Astrocyte (in vitro differentiated cells and primary cell): ENCODE data around the gene PNMA1. TPM values are rescaled to one million over a fixed set of nuclear protein-coding genes. Genes with fewer than 3 reads are reported as not detected.
A peak's percentile ranks its signal among the peaks of the same experiment; 100 is the strongest.

ENCODE experiments used
- DNase-seq: peaks from one replicate; pipeline ENCODE4 v3.0.0-alpha.2; 2010; ENCODE audit warnings: low read depth
- FAIRE-seq: peaks from 2 replicates; lab custom pipeline; 2011; peaks lifted over from hg19 to GRCh38; lab: Jason Lieb, UNC
- H2AFZ ChIP-seq: 2 replicates; pipeline ENCODE4 v1.6.0; 2012; ENCODE audit warnings: low read depth, low read length, inconsistent platforms
- H3K27ac ChIP-seq: 2 replicates; pipeline ENCODE4 v1.5.1; 2011; ENCODE audit warnings: low read depth, low read length, inconsistent platforms
- H3K27me3 ChIP-seq: 2 replicates; pipeline ENCODE4 v1.6.0; 2011; ENCODE audit warnings: low read length, inconsistent platforms; ENCODE audit not compliant: insufficient read depth
- H3K36me3 ChIP-seq: 2 replicates; pipeline ENCODE4 v1.5.1; 2011; ENCODE audit warnings: low read length, inconsistent platforms; ENCODE audit not compliant: insufficient read depth
- H3K4me1 ChIP-seq: 2 replicates; pipeline ENCODE4 v1.5.1; 2011; ENCODE audit warnings: low read length, inconsistent platforms; ENCODE audit not compliant: insufficient read depth
- H3K4me2 ChIP-seq: 2 replicates; pipeline ENCODE4 v1.6.0; 2012; ENCODE audit warnings: low read length, inconsistent platforms
- H3K4me3 ChIP-seq: 2 replicates; pipeline ENCODE4 v1.5.1; 2011; ENCODE audit warnings: low read depth, mild to moderate bottlenecking, low read length, inconsistent platforms; ENCODE audit not compliant: insufficient read depth
- H3K79me2 ChIP-seq: 2 replicates; pipeline ENCODE4 v1.6.0; 2012; ENCODE audit warnings: mild to moderate bottlenecking, low read length, inconsistent platforms; ENCODE audit not compliant: insufficient read depth
- H3K9ac ChIP-seq: 2 replicates; pipeline ENCODE4 v1.6.0; 2012; ENCODE audit warnings: mild to moderate bottlenecking, low read length, inconsistent platforms
- H3K9me3 ChIP-seq: 2 replicates; pipeline ENCODE4 v1.5.1; 2012; ENCODE audit warnings: low read depth, mild to moderate bottlenecking, low read length, inconsistent platforms; ENCODE audit not compliant: insufficient read depth
- H4K20me1 ChIP-seq: 2 replicates; pipeline ENCODE4 v1.6.0; 2012; ENCODE audit warnings: low read length, inconsistent platforms; ENCODE audit not compliant: insufficient read depth
- H3K27ac Mint-ChIP-seq: one replicate; pipeline ENCODE4 v1.8.0; 2021; ENCODE audit warnings: mild to moderate bottlenecking, mixed read lengths; ENCODE audit not compliant: unreplicated experiment
- H3K27me3 Mint-ChIP-seq: one replicate; pipeline ENCODE4 v1.8.0; 2021; ENCODE audit warnings: low read depth, mixed read lengths; ENCODE audit not compliant: unreplicated experiment
- H3K36me3 Mint-ChIP-seq: one replicate; pipeline ENCODE4 v1.8.0; 2021; ENCODE audit warnings: low read depth, mixed read lengths; ENCODE audit not compliant: unreplicated experiment
- H3K4me1 Mint-ChIP-seq: one replicate; pipeline ENCODE4 v1.8.0; 2021; ENCODE audit warnings: low read depth, mixed read lengths; ENCODE audit not compliant: unreplicated experiment
- H3K4me3 Mint-ChIP-seq: one replicate; pipeline ENCODE4 v1.8.0; 2021; ENCODE audit warnings: mild to moderate bottlenecking, moderate library complexity, mixed read lengths; ENCODE audit not compliant: unreplicated experiment
- H3K9me3 Mint-ChIP-seq: one replicate; pipeline ENCODE4 v1.8.0; 2021; ENCODE audit warnings: mild to moderate bottlenecking, mixed read lengths; ENCODE audit not compliant: unreplicated experiment
- CTCF ChIP-seq: IDR thresholded peaks from 2 replicates; pipeline ENCODE4 v1.5.1; 2011; ENCODE audit warnings: low read depth, mild to moderate bottlenecking, inconsistent platforms, low read length, moderate library complexity; ENCODE audit not compliant: insufficient read depth
- EZH2 ChIP-seq: IDR thresholded peaks from 2 replicates; pipeline ENCODE4 v1.6.1; 2012; ENCODE audit warnings: mild to moderate bottlenecking, low read length, inconsistent platforms; ENCODE audit not compliant: insufficient read depth
- total RNA-seq: library from RNA; stranded (reverse); gene quantifications from 2 replicates; pipeline ENCODE4 v1.2.1, GENCODE V29; 2021

Gene PNMA1
- total RNA-seq, 1 donor from 2014 or later, result 67.4 TPM

GRCh38 chr14:73757876-73758391 lies 43.8 kb upstream of the PNMA1 start:
- H3K36me3 Mint-ChIP-seq, result peaks cover 3% of the 10 kb centered on the region
- Histone ChIP-seq H4K20me1 (peaks cover 72% of the 10 kb centered on the region), H3K27ac (peak overlapping the region; percentile 47), H3K27me3 (no peaks in the 10 kb centered on the region), H3K4me1 (peaks cover 59% of the 10 kb centered on the region), H3K36me3 (no peaks in the 10 kb centered on the region), H3K9ac (peak overlapping the region; percentile 88), H3K4me2 (peak overlapping the region; percentile 92), H2AFZ (no peak overlapping the region), H3K4me3 (peak overlapping the region; percentile 73), H3K79me2 (peaks cover 83% of the 10 kb centered on the region), H3K9me3 (no peaks in the 10 kb centered on the region)
- H3K27me3 Mint-ChIP-seq, result no peaks in the 10 kb centered on the region
- no peak for FAIRE-seq
- peak overlapping the region; percentile 83 for H3K4me3 Mint-ChIP-seq
- H3K4me1 Mint-ChIP-seq, result peaks cover 60% of the 10 kb centered on the region
- TF ChIP-seq EZH2 (no peak), CTCF (no peak)
- no peaks in the 10 kb centered on the region for H3K9me3 Mint-ChIP-seq
- H3K27ac Mint-ChIP-seq, result peak overlapping the region; percentile 93
- DNase-seq, result no peak

- H3K4me3 ChIP-seq, result peak overlapping the region; percentile 73
- Mint-ChIP-seq H3K4me1 (peaks cover 66% of the 10 kb centered on the region), H3K36me3 (peaks cover 3% of the 10 kb centered on the region), H3K9me3 (no peaks in the 10 kb centered on the region), H3K27me3 (no peaks in the 10 kb centered on the region), H3K4me3 (peak overlapping the region; percentile 83), H3K27ac (peak overlapping the region; percentile 93)
- H3K36me3 ChIP-seq, result no peaks in the 10 kb centered on the region
- H3K9me3 ChIP-seq, result no peaks in the 10 kb centered on the region
- H3K4me1 ChIP-seq, result peaks cover 65% of the 10 kb centered on the region
- peak overlapping the region; percentile 88 for H3K9ac ChIP-seq
- TF ChIP-seq EZH2 (no peak), CTCF (no peak)
- H4K20me1 ChIP-seq, result peaks cover 73% of the 10 kb centered on the region
- no peak overlapping the region for H2AFZ ChIP-seq
- H3K79me2 ChIP-seq, result peaks cover 83% of the 10 kb centered on the region
- DNase-seq (no peak), FAIRE-seq (no peak)
- H3K4me2 ChIP-seq, result peak overlapping the region; percentile 92
- H3K27me3 ChIP-seq, result no peaks in the 10 kb centered on the region
- H3K27ac ChIP-seq, result peak overlapping the region; percentile 47
Observed at GRCh38 chr14:73757381-73757780, 43.2 kb upstream of the PNMA1 start.

DNA sequence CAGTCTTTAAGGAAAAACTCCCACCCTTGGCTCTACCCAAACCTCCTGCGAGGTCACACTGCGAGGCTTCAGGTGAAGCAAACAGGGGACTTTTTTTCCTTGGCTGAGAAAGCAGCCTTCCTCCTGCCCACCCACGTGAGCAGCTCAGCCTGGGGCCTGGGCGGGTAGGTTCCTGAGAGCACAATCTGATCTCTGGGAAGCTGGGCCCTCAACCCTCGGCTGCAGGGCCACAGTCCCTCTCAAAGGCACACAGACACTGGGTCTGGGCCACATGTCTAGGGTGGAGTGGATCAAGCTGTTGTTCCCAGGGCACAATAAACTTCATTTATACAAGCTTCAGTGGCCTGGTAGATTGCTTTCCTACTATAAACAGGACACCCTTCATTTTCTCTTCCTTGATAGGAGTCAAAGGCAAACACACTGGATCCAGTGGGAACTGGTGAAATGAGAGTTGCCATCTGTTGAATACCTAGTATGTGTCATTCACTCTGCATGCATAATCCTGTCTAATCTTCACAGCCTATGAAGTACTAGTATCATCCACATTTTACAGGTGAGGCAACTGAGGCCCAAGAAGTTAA lies 41.3 kb upstream of the PNMA1 start:
- H3K4me3 Mint-ChIP-seq, result no peak overlapping the region

More for the DNA sequence above, 41.3 kb upstream of the PNMA1 start:
- no peaks in the 10 kb centered on the region for H3K9me3 Mint-ChIP-seq
- no peak for DNase-seq
- TF ChIP-seq CTCF (no peak), EZH2 (no peak)
- no peaks in the 10 kb centered on the region for H3K9me3 ChIP-seq
- H3K4me1 Mint-ChIP-seq, result peaks cover 66% of the 10 kb centered on the region
- H2AFZ ChIP-seq, result no peak overlapping the region
- H3K4me1 ChIP-seq, result peaks cover 63% of the 10 kb centered on the region
- H3K36me3 ChIP-seq, result no peaks in the 10 kb centered on the region
- H3K27me3 Mint-ChIP-seq, result no peaks in the 10 kb centered on the region
- H3K27me3 ChIP-seq, result no peaks in the 10 kb centered on the region
- peak overlapping the region; percentile 57 for H3K9ac ChIP-seq
- H4K20me1 ChIP-seq, result peaks cover 85% of the 10 kb centered on the region
- H3K4me3 ChIP-seq, result no peak overlapping the region
- H3K79me2 ChIP-seq, result peaks cover 88% of the 10 kb centered on the region
- peak overlapping the region; percentile 56 for H3K27ac Mint-ChIP-seq
- H3K27ac ChIP-seq, result peak overlapping the region; percentile 62
- peak overlapping the region; percentile 92 for H3K4me2 ChIP-seq
- no peak for FAIRE-seq
- H3K36me3 Mint-ChIP-seq, result peaks cover 1% of the 10 kb centered on the region
